NB4 (cell line): Measurements from ENCODE around the gene TYMP.

Experiments used
- DNase-seq: peaks from one replicate; pipeline ENCODE4 v3.0.0; 2010; ENCODE audit warnings: low read depth
- H3K4me3 ChIP-seq: one replicate; pipeline ENCODE4 v1.5.1; 2011; ENCODE audit warnings: mild to moderate bottlenecking, low read depth, low read length, moderate library complexity
- CTCF ChIP-seq: IDR thresholded peaks from one replicate; pipeline ENCODE4 v1.5.1; 2012; ENCODE audit warnings: low read depth, low read length
- MAX ChIP-seq: IDR thresholded peaks from 2 replicates; pipeline ENCODE4 v1.6.1; 2011; ENCODE audit warnings: low read depth, low read length
- MYC ChIP-seq: IDR thresholded peaks from 2 replicates; pipeline ENCODE4 v1.6.1; 2011; ENCODE audit warnings: low read depth, low read length
- POLR2A ChIP-seq: IDR thresholded peaks from 2 replicates; pipeline ENCODE4 v1.6.1; 2011; ENCODE audit warnings: mild to moderate bottlenecking; ENCODE audit not compliant: insufficient read length; ENCODE audit errors: extremely low read depth

The TYMP gene

GRCh38 chr22:50523806-50524675 lies 5.8 kb downstream of the TYMP start:
- no peak for TF ChIP-seq MAX
- TF ChIP-seq MYC, result no peak
- no peak for TF ChIP-seq CTCF
- TF ChIP-seq POLR2A, result no peak
- peak overlapping the region; percentile 74 for H3K4me3 ChIP-seq
- no peak for DNase-seq

GRCh38 chr22:50523458-50523805 lies 6.4 kb downstream of the TYMP start:
- no peak for TF ChIP-seq MYC
- no peak for TF ChIP-seq MAX
- TF ChIP-seq POLR2A, result no peak
- no peak for TF ChIP-seq CTCF
- no peak overlapping the region for H3K4me3 ChIP-seq
- no peak for DNase-seq

GRCh38 chr22:50522806-50523438 lies 6.9 kb downstream of the TYMP start:
- no peak for DNase-seq
- H3K4me3 ChIP-seq, result no peak overlapping the region
- TF ChIP-seq POLR2A (no peak), CTCF (no peak), MYC (no peak), MAX (no peak)

- no peak for TF ChIP-seq POLR2A
- TF ChIP-seq MYC, result no peak
- TF ChIP-seq CTCF, result no peak
- no peak for TF ChIP-seq MAX
- no peak for DNase-seq
- no peak overlapping the region for H3K4me3 ChIP-seq
These were observed 7.5 kb downstream of the TYMP start for GRCh38 chr22:50522208-50522805.

GRCh38 chr22:50521710-50522109 lies 8.1 kb downstream of the TYMP start:
- no peak for TF ChIP-seq CTCF
- no peak for TF ChIP-seq MAX
- TF ChIP-seq POLR2A, result no peak
- TF ChIP-seq MYC, result no peak
- no peak for DNase-seq
- H3K4me3 ChIP-seq, result no peak overlapping the region
